Retinal pigment epithelial cell (primary cell): ENCODE results near the gene RBL2.

ENCODE experiments used
- DNase-seq: peaks from one replicate; pipeline ENCODE4 v3.0.0-alpha.2; 2010; ENCODE audit warnings: low read depth
- H3K4me3 ChIP-seq: 2 replicates; pipeline ENCODE4 v1.5.1; 2011; ENCODE audit warnings: mild to moderate bottlenecking, low read length, control low read depth, moderate library complexity
- TF ChIP-seq, protein P1 (sequence below): conservative IDR thresholded peaks from 2 replicates; pipeline ENCODE4 v1.5.1; 2011; ENCODE audit warnings: low read depth, low read length, control low read depth, inconsistent platforms

The RBL2 gene

DNA sequence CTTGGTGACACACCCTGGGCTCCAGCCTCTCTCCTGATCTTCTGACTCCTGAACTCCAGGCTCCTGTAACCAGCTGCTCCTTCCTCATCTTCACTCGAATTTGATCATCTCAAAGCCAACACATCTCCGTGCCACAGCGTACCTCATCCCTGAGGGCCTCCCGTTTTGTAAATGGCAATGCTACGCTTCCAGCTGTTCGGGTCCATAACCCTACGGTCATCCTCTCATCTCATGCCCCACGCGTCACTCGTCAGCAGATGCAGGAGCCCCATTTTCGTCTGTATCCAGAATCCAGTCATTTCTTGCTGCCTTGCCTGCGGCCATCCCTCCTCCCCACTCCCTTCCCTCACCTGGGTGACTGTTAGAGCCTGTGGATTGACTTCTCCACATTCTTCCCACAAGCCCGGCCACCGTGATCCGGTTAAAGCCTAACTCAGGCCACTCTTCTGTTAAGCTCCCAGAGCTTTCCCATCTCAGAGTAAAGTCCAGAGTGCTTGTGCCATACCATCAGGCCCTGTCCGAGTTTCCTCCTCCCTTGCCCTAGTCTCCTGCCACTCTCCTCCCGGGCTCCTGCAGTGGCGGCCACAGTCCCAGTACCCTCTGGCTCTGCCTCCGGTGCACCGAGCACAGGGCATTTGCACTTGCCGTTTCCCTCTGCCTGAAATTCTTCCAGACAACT is 89.0 kb downstream of the RBL2 start:
- no peak for DNase-seq
- no peak overlapping the region for H3K4me3 ChIP-seq
- TF ChIP-seq, protein P1, sequence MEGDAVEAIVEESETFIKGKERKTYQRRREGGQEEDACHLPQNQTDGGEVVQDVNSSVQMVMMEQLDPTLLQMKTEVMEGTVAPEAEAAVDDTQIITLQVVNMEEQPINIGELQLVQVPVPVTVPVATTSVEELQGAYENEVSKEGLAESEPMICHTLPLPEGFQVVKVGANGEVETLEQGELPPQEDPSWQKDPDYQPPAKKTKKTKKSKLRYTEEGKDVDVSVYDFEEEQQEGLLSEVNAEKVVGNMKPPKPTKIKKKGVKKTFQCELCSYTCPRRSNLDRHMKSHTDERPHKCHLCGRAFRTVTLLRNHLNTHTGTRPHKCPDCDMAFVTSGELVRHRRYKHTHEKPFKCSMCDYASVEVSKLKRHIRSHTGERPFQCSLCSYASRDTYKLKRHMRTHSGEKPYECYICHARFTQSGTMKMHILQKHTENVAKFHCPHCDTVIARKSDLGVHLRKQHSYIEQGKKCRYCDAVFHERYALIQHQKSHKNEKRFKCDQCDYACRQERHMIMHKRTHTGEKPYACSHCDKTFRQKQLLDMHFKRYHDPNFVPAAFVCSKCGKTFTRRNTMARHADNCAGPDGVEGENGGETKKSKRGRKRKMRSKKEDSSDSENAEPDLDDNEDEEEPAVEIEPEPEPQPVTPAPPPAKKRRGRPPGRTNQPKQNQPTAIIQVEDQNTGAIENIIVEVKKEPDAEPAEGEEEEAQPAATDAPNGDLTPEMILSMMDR = no peak

DNA sequence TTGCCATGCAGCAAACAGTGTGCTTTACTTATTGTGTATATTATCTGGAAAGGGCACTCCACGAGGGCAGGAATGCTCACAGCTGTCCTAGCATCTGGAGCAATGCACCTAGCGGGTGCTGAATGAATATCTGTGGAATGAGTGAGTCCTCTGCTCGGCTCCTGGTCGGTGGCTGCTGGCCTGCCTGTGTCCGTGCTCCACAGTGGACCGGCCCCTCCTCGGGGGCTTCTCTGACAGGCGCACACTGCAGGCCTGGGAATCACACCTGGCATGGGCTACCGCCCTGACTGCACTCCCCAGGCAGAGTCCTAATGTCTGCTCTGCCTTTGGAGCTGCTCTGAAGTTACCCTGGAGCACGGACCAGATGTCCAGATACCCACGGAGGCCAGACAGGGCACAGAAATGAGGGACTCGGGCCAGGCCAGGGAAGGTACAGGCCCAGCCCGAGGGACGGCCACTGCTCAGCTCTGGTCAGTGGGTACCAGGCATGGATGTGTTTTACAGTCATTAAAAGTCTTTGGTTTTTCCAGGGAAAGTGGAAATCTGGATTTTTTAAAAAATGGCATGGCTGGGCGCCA is 89.8 kb downstream of the RBL2 start:
- DNase-seq = no peak
- H3K4me3 ChIP-seq = no peak overlapping the region
- TF ChIP-seq, protein P1 = no peak

DNA sequence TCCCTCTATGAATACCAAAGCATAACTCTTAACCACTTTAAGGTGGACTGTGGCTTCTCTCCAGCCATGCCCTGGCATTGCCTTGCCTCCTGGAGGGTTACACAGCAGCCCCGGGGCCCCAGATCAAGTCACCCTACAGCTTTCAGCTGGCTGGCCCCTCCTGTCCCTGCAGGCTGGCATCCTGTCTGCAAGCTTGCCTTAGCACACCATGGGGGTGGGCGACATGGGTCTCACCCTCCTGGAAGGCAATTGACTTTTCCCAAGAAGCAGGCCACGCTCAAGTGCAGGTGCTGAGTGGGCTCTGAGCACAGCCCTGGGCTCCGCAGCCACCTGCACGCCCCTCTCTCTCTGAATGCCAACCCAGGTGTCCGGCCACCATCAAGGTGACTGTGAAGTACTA is 94.5 kb downstream of the RBL2 start:
- no peak for DNase-seq
- no peak overlapping the region for H3K4me3 ChIP-seq
- TF ChIP-seq, protein P1 = no peak

DNA sequence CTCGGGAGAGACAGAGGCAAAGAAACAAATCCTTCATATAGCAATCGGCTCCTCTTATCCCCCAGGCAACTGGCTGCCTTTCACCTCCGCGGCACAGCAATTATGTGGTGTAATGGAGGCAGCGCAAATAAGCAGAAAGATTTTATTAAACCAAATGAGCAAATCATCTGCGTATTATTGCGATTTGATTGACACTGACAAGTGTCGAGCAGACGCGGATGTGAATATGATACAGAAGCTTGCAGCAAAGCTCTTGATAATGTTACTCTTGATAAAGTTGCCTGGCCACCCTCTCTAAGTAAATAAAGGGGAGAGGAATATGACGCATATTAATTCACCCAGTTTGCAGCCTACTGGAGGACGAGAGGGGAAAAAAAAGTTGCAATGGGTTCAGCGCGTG is 95.2 kb downstream of the RBL2 start:
- no peak for DNase-seq
- no peak overlapping the region for H3K4me3 ChIP-seq
- TF ChIP-seq, protein P1 = no peak

DNA sequence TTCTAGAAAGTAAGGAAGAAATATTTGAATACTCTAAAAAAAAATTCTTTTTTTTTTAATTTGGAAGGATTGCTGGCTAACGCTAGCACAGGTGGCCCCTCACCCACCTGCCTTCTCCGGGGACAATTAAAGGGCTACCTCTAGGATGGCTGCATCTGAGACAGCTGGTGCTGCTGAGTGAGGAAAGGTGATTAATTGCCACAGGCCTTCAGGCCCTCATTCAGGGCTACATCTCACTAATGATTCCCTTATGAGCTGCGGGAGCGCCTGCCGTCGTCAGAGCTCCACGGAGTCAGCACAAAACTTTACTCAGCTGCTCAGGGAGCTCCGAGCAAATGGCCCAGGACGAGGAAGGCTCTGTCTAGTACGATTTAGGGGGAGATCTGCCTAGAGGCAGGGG is 95.8 kb downstream of the RBL2 start:
- no peak for DNase-seq
- no peak overlapping the region for H3K4me3 ChIP-seq
- TF ChIP-seq, protein P1 = no peak

DNA sequence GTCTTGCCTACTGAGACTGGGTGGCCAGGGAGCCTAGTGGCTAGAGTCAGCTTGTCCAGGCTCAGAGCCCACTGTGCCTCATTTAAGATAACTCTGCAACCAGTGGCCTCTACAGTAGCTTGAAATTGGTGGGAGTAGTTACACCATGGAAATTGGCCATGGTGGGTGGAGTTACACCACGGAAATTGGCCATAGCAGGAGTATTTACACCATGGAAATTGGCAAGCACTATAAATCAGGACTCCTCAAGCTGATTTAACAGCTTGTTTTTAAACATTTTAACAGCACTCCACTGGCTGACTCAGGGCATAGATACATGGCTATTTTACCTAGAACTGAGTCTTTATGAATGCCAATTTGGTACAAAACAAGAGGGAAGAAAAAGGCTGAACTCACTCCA is 96.5 kb downstream of the RBL2 start:
- H3K4me3 ChIP-seq = no peak overlapping the region
- DNase-seq = no peak
- TF ChIP-seq, protein P1 = no peak

DNA sequence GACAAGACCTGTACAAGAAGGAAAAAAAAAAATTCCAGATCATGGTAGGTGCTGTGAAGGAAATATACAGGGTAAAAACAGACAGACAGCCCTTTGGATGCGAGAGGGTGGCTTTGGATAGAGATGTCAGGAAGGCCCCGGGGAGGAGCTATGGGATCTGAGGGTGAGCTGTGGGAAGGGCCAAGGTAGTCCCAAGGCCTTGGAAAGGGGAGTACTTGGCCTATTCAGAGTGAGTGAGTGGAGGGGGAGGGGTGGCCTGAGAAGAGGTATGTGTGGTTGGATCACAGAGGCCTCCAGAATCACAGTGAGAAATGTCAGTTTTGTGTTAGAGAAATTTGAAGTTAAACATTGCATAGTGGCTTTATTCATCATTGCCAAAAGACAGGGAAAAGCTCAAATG is 99.9 kb downstream of the RBL2 start:
- no peak for DNase-seq
- no peak overlapping the region for H3K4me3 ChIP-seq

More for the DNA sequence above, 99.9 kb downstream of the RBL2 start:
- TF ChIP-seq, protein P1 = no peak
